SK-N-SH (cell line): Measurements from ENCODE around the gene TAC3. TPM values are rescaled to one million over a fixed set of nuclear protein-coding genes. Genes with fewer than 3 reads are reported as not detected.

Experiments
- CTCF ChIA-PET: fragments of 300-600, 350-600 bp; formaldehyde crosslinking; extraction: SDS; loops from one replicate; lab custom pipeline; 2021; lab: Yijun Ruan, JAX
- POLR2A ChIA-PET: fragments of 350-600 bp; sonication (Branson Sonifier 250); formaldehyde crosslinking; extraction: SDS; loops from one replicate; lab custom pipeline; 2020; ENCODE audit warnings: antibody characterized with exemption, inconsistent platforms; lab: Yijun Ruan, JAX
- DNase-seq: peaks from one replicate; pipeline ENCODE4 v3.0.0; 2012
- H2AFZ ChIP-seq: fragments of 200-600 bp; sonication (generic); 2 replicates; pipeline ENCODE4 v1.8.1; 2016; ENCODE audit warnings: antibody characterized with exemption, mild to moderate bottlenecking, low read depth
- H3F3A ChIP-seq: fragments of 200-600 bp; sonication (generic); replicated peaks from 2 replicates; pipeline ENCODE3; 2016; ENCODE audit warnings: antibody characterized with exemption, mild to moderate bottlenecking; ENCODE audit not compliant: insufficient read depth
- H3K27ac ChIP-seq, 2 experiments: fragments of 200-500 bp in 1 of 2; fragments of 200-600 bp in 1 of 2; sonication (Bioruptor generic) in 1 of 2; sonication (generic), shearing (Covaris generic) in 1 of 2; 2 replicates each; pipeline versions ENCODE4 v1.5.1 to v1.6.1; 2014 to 2016; ENCODE audit warnings: low read depth in 2 of 2, inconsistent platforms in 1 of 2, low read length in 1 of 2, mild to moderate bottlenecking in 1 of 2, mixed read lengths in 1 of 2
- H3K27me3 ChIP-seq: fragments of 200-600 bp; sonication (generic), shearing (Covaris generic); 2 replicates; pipeline ENCODE4 v1.6.1; 2016; ENCODE audit warnings: mixed run types; ENCODE audit not compliant: insufficient read depth
- H3K36me3 ChIP-seq, 2 experiments: fragments of 200-500 bp in 1 of 2; fragments of 200-600 bp in 1 of 2; sonication (Bioruptor generic) in 1 of 2; sonication (generic) in 1 of 2; replicated peaks in 1 of 2; 2 replicates each; pipeline versions ENCODE3 to v1.5.1; 2014 to 2016; ENCODE audit warnings: low read length in 1 of 2, mild to moderate bottlenecking in 1 of 2; ENCODE audit not compliant: insufficient read depth in 2 of 2, control insufficient read depth in 1 of 2
- H3K4me1 ChIP-seq, 2 experiments: fragments of 200-500 bp in 1 of 2; fragments of 200-600 bp in 1 of 2; sonication (Bioruptor generic) in 1 of 2; sonication (generic), shearing (Covaris generic) in 1 of 2; 2 replicates each; pipeline versions ENCODE4 v1.5.1 to v1.6.1; 2014 to 2016; ENCODE audit warnings: low read depth in 1 of 2, low read length in 1 of 2, mixed run types in 1 of 2; ENCODE audit not compliant: insufficient read depth in 2 of 2, control insufficient read depth in 1 of 2
- H3K4me2 ChIP-seq: fragments of 200-600 bp; sonication (generic), shearing (Covaris generic); 2 replicates; pipeline ENCODE4 v1.6.1; 2017; ENCODE audit warnings: mixed run types
- H3K4me3 ChIP-seq, 2 experiments: fragments of 200-500 bp in 1 of 2; fragments of 200-600 bp in 1 of 2; sonication (Bioruptor generic) in 1 of 2; sonication (generic), shearing (Covaris generic) in 1 of 2; 2 replicates each; pipeline versions ENCODE4 v1.5.1 to v1.8.1; 2014 to 2016; ENCODE audit warnings: low read depth in 2 of 2, inconsistent platforms in 1 of 2, low read length in 1 of 2, mild to moderate bottlenecking in 1 of 2, mixed read lengths in 1 of 2, moderate library complexity in 1 of 2
- H3K79me2 ChIP-seq: fragments of 200-600 bp; sonication (generic); 2 replicates; pipeline ENCODE4 v1.8.1; 2017; ENCODE audit warnings: mild to moderate bottlenecking; ENCODE audit not compliant: insufficient read depth
- H3K9ac ChIP-seq: fragments of 200-600 bp; sonication (generic); 2 replicates; pipeline ENCODE4 v1.6.1; 2017; ENCODE audit warnings: mixed run types
- H3K9me2 ChIP-seq: fragments of 200-600 bp; sonication (generic); 2 replicates; pipeline ENCODE4 v1.6.1; 2017; ENCODE audit warnings: mixed run types
- H3K9me3 ChIP-seq: fragments of 200-600 bp; sonication (generic); 2 replicates; pipeline ENCODE4 v1.6.1; 2017; ENCODE audit warnings: mixed run types, mild to moderate bottlenecking, moderate library complexity
- H4K20me1 ChIP-seq: fragments of 200-600 bp; sonication (generic); 2 replicates; pipeline ENCODE4 v1.6.1; 2017; ENCODE audit warnings: mild to moderate bottlenecking, mixed run types; ENCODE audit not compliant: insufficient read depth
- FOSL2 ChIP-seq: IDR thresholded peaks from 2 replicates; pipeline ENCODE4 v1.4.0; 2012; ENCODE audit warnings: low read depth, mild to moderate bottlenecking, moderate library complexity, borderline replicate concordance
- FOXM1 ChIP-seq: IDR thresholded peaks from 2 replicates; pipeline ENCODE4 v1.4.0; 2012; ENCODE audit warnings: low read depth, mild to moderate bottlenecking
- GABPA ChIP-seq: IDR thresholded peaks from 2 replicates; pipeline ENCODE4 v1.4.0; 2012; ENCODE audit warnings: low read depth, mild to moderate bottlenecking
- JUND ChIP-seq: IDR thresholded peaks from 2 replicates; pipeline ENCODE4 v1.4.0; 2012
- MEF2A ChIP-seq: IDR thresholded peaks from 2 replicates; pipeline ENCODE4 v1.4.0; 2012; ENCODE audit warnings: low read depth, borderline replicate concordance
- NFIC ChIP-seq: IDR thresholded peaks from 2 replicates; pipeline ENCODE4 v1.4.0; 2012; ENCODE audit warnings: borderline replicate concordance
- NRF1 ChIP-seq: IDR thresholded peaks from 2 replicates; pipeline ENCODE4 v1.6.1; 2012; ENCODE audit warnings: low read depth, mild to moderate bottlenecking, low read length
- POLR2AphosphoS5 ChIP-seq: IDR thresholded peaks from 2 replicates; pipeline ENCODE4 v1.6.1; 2012; ENCODE audit warnings: low read depth, low read length
- RAD21 ChIP-seq: IDR thresholded peaks from 2 replicates; pipeline ENCODE4 v1.6.1; 2012; ENCODE audit warnings: mild to moderate bottlenecking, low read length
- RCOR1 ChIP-seq: fragments of 150-350 bp; IDR thresholded peaks from 2 replicates; pipeline ENCODE4 v1.6.1; 2017; ENCODE audit warnings: antibody characterized with exemption, low read length
- SIN3A ChIP-seq: IDR thresholded peaks from 2 replicates; pipeline ENCODE4 v1.6.1; 2012; ENCODE audit warnings: low read depth, mild to moderate bottlenecking, low read length, moderate library complexity, borderline replicate concordance
- TCF12 ChIP-seq: IDR thresholded peaks from 2 replicates; pipeline ENCODE4 v1.4.0; 2012
- USF1 ChIP-seq: IDR thresholded peaks from 2 replicates; pipeline ENCODE4 v1.4.0; 2012; ENCODE audit warnings: low read depth, borderline replicate concordance
- WGBS: methylation state at CpG from one replicate; pipeline ENCODE4 v1.1.6; 2017; ENCODE audit warnings: low lambda C conversion rate; 5-methylcytosine and 5-hydroxymethylcytosine counted together
- polyA plus RNA-seq, 3 experiments: library from polyadenylated mRNA; depleted of rRNA; stranded (reverse); fragments of >200 nt; gene quantifications; 2 replicates each; pipeline ENCODE4 v1.2.3, GENCODE V29; 2012
- TF ChIP-seq, protein P1 (sequence below): IDR thresholded peaks from 2 replicates; pipeline ENCODE4 v1.6.1; 2012; ENCODE audit warnings: mild to moderate bottlenecking, low read depth, low read length, moderate library complexity

Gene TAC3
- polyA plus RNA-seq, 1 of the 3 experiments (the other 2 are of a cell fraction) = not detected

DNA sequence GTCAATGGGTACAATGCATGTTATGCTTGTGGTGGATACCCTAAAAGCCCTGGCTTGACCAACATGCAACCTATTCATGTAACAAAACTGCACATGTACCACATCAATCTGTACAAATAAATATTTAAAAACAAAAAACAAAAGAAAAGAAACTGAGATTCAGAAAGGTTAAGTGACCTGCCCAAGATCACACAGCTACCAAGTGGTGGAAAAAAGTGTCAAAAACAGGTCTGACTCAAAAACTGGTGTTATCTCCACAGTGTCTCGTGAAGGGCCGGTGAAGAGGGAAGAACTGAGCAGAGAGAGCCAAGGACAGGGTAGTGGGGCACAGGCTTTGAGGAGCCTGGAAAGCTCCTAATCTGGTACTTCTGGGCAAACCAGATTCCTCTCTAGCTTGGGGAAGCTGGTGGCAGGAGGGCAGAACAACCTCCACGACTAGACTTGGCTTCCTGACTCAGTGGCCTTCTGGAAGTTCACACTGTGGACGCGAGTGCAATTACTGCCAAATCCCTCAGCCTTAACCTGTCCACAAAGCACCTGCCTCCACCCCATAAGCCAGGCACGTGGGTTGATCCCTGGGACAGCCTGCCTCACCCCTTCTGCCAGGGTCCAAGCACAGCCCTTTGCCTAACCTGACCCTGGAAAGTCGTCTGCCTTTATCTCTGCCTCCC lies 25.5 kb downstream of the TAC3 start:
- Histone ChIP-seq H3K9me3 (no peaks in the 10 kb centered on the region), H3K4me3 (no peak overlapping the region), H3K36me3 (no peaks in the 10 kb centered on the region), H2AFZ (no peak overlapping the region), H3K27ac (no peak overlapping the region)
- CTCF ChIA-PET = interaction anchor here (0.5 to 1.0 kb wide), 3 partner anchors 9 to 1272 kb away, joined by 3 to 4 read pairs (median 3); no protein-coding TSS in a partner anchor
- TF ChIP-seq SIN3A (no peak), TCF12 (no peak), JUND (no peak), USF1 (no peak), NFIC (no peak), MEF2A (no peak), POLR2AphosphoS5 (no peak), NRF1 (no peak), GABPA (no peak), RAD21 (no peak), FOSL2 (no peak), RCOR1 (no peak), FOXM1 (no peak)
- TF ChIP-seq, protein P1, sequence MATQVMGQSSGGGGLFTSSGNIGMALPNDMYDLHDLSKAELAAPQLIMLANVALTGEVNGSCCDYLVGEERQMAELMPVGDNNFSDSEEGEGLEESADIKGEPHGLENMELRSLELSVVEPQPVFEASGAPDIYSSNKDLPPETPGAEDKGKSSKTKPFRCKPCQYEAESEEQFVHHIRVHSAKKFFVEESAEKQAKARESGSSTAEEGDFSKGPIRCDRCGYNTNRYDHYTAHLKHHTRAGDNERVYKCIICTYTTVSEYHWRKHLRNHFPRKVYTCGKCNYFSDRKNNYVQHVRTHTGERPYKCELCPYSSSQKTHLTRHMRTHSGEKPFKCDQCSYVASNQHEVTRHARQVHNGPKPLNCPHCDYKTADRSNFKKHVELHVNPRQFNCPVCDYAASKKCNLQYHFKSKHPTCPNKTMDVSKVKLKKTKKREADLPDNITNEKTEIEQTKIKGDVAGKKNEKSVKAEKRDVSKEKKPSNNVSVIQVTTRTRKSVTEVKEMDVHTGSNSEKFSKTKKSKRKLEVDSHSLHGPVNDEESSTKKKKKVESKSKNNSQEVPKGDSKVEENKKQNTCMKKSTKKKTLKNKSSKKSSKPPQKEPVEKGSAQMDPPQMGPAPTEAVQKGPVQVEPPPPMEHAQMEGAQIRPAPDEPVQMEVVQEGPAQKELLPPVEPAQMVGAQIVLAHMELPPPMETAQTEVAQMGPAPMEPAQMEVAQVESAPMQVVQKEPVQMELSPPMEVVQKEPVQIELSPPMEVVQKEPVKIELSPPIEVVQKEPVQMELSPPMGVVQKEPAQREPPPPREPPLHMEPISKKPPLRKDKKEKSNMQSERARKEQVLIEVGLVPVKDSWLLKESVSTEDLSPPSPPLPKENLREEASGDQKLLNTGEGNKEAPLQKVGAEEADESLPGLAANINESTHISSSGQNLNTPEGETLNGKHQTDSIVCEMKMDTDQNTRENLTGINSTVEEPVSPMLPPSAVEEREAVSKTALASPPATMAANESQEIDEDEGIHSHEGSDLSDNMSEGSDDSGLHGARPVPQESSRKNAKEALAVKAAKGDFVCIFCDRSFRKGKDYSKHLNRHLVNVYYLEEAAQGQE = no peak
- TF ChIP-seq, all 33 proteins: peak for 0
- peaks cover 0 to 2% of the 10 kb centered on the region in 2 experiments; a peak in 2 of 4 replicates for H3K4me1 ChIP-seq
- no peaks in the 10 kb centered on the region for H3K79me2 ChIP-seq
- H3K9ac ChIP-seq = no peak overlapping the region
- no peaks in the 10 kb centered on the region for H4K20me1 ChIP-seq
- no peak for DNase-seq
- no peaks in the 10 kb centered on the region for H3F3A ChIP-seq
- H3K9me2 ChIP-seq = no peaks in the 10 kb centered on the region
- H3K27me3 ChIP-seq = no peaks in the 10 kb centered on the region
- WGBS = 68% methylated on average over 6 of the region's 7 CpGs
- POLR2A ChIA-PET = no interaction called here
- H3K4me2 ChIP-seq = no peak overlapping the region
